GM20431 (cell line): ENCODE measurements around the gene MROH2A.

Source experiments
- in situ Hi-C: fragments of 300-500 bp; cut with MseI, MboI; formaldehyde crosslinking; loops from one replicate; pipeline ENCODE4 v1.15.0; 2020; ENCODE audit warnings: low sequenced_read_pairs; ENCODE audit not compliant: unreplicated experiment

MROH2A gene

DNA sequence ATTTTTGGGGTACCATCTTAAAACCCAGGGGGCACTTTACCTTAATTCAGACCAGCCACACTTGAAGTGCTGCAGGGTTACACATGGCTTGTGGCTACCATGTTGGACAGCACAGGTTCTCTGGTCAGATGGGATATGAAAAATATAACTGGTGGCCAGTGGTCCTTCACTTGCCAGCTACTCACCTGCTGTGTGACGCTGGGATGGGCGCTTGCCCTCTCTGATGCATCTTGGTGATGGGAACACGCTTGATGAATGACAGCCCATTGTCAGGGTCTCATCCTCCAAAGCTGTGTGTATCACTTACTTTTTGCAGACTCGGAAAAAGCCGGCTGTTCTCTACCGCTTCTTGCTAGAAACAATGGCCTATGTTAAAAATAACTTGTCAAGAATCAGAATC, 53.7 kb downstream of the MROH2A start:
- in situ Hi-C loops, result no loop called here

DNA sequence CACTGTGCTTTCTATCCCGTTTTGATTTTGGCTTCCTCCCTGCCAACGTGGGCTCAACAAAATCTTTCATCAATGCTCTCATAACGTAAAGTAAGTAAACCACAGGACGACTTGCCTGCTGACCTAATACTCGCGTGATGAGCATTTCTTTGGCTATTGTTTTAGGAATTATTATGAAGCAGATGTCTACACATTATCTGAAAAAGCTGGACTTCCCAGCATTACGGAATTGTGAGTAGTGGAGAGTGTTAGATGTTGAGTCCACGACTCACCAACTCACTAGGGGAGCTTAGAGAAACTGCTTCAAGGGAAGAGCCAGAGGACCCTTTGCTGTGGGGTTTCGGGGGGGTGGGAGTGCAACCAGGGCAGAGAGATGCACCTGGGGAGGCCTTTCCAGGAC, 54.3 kb downstream of the MROH2A start:
- in situ Hi-C loops, result no loop called here

DNA sequence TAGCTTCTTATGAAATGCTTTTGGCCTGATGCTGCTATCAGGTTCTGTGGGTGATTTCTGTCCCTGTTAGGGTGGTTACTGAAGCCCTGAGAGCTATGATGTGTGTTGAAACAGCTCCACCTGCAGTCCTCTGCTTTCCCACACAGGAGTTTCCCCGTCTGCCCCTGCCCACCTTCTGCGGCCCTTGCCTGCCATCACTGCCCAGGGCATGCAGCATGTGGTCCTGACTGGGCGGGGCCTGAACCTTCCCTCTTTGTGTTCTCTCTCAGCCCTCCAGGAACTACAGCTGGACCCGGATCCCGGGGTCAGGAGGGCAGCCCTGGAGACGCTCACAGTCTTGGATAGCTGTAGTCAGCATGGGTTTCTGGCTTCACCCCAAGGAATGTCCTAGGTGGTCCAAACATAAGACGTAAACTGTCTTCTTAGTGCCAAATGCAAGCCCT, 54.8 kb downstream of the MROH2A start:
- in situ Hi-C loops, result no loop called here

DNA sequence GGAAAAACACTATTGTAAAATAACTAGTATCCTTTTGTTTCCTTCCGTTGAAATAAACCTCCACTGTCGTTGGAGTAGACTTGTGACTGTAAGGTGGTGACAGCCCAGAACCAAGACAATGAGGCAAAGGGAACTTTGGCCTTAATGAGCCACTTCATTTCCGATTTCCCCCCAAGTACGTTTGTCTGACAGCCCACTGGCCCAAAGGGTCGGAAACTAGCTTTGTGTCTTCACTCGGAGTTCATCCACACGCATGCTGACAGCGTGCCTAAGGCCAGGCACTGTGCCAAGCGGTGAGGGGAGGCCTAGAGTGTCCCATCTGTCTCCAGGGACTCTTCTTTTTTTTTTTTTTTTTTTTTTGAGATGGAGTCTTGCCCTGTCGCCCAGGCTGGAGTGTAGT, 55.2 kb downstream of the MROH2A start:
- in situ Hi-C loops, result no loop called here

DNA sequence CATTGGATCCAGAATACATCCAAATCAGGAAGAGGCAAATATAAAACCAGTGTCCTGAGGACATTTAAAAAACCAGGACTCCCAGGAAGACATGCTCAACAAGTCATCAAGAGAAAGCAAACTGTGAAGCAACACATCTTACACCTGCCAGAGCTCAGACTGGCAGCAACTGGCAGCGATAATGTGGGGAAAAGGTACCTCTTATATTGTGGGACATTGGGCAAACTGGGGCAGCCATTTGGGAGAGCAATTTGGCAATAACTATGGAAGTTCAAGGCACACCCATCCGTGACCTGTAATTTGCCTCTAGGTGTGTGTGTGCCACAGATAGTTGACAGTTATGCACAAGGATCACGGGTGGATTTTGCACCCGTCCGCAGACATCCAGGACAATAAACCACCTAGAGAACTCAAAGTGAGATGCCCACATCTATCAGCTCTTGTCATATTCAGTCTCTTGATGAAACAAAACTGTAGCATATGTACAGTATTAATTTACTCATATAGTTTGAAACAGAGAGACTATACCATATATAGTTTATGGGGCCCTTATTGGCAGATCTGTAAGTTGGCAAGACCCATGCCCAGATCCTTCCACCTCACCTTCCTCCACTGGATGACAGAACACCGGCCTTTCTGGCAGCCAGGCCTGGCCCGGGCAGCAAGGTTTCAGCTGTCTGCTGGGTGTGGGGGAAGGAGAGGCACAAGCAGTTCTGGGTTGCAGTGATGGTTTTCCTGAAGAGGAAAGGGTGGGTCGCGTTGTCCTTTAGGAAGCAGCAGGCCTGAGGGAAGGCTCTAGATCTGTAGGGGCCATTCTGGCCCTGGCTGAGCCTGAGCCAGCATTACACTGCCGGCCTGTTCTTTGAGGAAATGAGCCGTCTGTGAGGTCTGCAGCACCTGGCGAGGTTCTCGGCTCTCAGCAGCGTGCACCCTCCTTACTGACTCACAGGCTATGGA, 57.4 kb downstream of the MROH2A start:
- in situ Hi-C loops, result no loop called here

DNA sequence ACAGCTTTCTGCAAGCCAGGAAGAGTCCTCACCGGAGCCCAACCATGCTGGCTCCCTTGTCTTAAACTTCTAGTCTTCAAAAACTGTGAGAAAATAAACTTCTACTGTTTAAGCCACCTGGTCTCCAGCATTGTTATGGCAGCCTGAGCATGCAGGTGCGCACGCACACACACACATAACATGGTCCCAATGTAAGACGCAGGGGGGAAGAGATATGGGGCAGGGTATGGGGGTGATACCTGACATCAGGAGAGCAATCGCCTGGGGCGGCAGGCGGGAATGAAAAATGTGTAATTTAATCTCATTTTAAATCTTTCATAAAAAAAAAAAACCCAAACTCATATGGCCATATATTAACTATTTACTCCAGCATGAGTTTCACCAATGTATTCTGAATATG, 58.2 kb downstream of the MROH2A start:
- in situ Hi-C loops, result no loop called here

DNA sequence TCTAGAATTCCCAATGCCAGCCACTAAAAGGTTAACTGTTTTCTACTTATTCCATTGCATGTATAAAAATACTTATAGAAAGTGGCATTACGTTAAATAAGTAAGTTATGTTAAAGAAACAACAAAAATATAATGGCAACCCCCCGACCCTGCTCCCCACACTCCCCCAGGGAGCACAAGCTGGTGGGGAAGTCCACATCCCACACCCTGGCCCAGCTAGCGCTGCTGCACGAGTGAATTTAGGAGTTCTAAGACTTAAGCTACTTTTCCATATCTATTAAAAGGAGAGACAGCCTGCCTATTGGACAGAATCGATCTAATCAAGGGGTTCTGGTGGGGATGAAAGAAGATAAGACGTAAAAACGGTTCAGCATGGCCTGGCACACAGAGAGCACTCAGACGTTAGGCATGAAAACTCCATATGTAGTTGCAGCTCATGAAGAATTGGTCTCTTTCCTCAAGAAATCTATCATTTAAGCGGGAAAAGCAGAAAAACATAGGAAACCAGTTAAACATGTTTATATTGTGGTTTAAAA, 59.6 kb downstream of the MROH2A start:
- in situ Hi-C loops, result no loop called here

DNA sequence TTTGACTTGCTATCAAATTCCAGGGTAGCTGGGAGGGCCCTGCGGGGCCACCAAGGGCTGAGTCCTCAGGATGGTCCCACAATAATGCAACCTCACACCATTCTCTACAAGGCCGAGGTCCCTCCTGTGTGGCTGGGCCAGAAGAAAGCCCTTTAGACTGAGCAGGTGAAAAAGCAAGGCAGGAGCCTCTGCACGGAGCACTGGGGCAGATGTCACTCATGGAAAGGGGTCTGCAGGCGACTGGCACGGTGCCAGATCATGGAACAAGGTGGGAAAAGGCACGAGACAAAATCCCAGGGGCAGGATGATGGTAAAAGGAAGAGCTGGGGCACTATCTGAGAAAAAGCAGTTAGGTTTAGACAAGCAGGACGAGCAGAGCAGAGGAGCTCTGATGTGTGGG, 60.1 kb downstream of the MROH2A start:
- in situ Hi-C loops, result no loop called here

DNA sequence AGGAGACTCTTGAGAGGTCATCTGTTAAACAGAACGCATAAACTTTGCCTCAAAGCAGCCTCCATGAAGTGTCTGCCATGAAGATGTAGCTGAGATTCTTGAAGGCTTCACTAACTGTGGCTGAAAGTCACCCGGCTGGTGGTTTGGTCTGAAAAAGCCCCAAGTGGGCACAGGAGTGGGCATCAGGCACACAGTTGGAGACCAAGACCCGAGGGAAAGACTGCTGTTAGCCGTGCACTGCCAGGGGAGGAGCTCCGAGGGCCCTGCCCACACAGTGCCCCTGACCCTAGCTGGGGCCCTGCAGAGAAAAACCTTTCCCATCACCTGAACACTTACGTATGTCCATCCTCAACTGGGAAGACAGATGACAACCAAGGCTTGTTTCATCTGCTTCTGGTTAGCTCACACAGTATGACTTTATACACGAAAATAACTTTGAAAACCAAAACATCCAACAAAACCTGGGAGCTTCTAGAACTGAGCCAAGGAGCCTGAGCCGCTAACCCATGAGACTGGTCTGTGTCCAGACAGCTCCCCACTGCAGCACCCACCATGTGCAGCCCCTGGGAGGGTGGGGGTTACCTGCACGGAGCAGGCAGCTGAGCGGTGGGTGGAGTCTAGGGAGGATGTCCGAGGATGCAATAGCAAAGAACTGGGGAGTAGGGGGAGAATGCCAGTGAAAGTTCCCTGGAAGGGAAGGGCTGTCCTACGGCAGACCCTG, 60.8 kb downstream of the MROH2A start:
- in situ Hi-C loops, result no loop called here

DNA sequence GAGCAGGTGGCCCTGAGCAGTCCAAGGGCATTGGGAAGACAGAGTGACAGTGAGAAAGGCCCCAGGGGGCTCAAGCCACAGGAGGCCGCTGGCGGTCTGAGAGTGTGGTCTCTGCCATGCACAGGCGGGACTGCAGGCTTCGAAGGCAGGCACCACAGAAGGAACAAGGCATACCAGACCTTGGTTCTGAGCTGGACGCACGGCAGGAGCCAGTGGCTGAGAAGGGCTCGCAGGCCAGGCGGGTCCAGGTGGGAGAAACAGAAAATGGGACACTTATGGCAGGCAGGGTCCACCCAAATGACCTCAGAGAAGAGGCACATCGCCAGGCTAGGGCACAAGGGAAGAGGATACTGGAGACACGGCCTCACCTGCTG, 61.3 kb downstream of the MROH2A start:
- in situ Hi-C loops, result no loop called here

DNA sequence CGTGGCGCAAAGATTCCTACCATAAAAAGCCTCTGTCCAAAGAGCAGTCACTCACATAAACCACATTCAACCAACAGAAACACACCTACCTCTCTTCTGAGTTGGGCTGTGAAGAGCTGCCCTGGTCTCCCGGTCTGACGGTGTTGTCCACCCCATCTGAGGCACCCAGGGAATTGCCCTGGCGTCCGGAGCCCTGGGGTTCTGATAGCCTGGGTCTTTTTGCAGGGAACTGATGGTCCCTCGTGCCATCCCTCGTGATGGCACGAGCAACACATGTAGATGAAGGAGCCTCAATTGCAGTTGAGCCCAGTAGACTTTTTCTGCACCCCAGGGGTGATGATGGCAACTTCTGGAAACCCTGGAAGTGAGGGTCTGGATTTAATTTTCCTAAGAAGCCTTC, 62.4 kb downstream of the MROH2A start:
- in situ Hi-C loops, result no loop called here

DNA sequence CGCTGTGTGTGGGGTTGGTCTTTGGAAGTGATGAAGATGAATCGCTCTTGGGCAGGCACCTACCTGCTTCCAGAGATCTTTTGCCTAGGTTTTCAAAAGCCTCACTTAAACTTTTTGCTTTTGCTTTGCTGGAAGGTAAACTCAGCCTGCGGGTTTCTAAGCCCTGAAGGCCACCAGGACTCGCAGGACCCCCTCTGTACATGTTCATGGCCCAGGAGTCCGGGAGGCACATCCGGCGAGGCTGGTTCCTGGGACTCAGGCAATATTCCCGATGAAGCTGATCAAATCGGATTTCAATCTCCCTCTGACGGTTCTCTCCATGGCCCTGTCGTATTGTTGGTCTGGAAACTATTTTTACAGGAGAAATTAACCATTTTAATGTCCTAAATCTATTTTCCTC, 63.1 kb downstream of the MROH2A start:
- in situ Hi-C loops, result no loop called here

DNA sequence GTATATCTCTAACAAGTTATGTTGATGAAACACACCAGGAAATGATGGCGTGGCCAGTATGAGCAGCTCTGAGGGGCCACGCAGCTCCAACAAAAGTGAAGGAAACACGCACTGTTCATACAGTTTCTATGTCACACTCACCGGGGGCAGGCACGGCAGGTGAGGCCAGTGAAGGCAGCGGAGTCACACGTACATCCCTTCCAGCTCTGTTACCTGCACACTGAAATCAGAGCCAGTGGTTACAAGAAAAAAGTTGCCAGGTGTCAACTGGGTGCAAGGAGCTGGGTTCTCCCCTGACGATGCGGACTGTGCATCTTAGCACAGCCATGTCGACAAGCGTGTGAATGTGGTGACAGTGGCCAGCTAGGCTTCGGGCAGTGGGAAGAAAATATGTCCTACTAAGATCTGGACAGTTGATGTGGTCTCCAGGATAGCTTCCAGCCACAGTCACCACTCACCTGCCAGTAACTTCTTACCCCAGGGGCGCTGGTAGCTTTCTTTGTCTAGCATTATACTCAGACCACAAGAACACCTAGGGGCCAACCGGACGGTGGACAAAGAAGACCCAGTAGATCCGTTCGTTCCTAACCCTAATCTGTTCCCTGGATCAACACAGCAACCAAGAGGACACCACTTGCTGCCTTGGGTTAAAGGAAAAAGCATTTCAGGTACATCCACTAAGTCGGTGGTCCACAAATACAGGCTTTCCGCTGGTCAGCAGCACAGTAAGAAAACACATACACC, 66.1 kb downstream of the MROH2A start:
- in situ Hi-C loops, result no loop called here

DNA sequence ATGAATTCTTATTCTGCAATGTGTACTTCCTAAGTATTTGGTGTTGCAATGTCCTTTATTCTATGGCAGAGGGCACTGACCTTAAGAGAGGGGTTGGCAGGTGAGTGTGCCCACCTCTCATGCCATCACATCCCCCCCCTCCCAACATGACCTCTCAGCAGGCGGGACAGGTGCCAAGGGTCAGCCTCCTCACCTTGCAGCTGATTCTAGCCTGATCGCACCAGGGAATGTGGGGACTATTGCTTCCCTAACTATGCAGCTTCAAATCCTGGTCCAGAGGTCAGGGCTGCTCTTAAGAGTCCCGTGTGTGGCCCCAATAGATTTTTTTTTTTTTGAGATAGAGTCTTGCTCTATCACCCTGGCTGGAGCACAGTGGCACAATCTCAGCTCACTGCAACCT, 66.7 kb downstream of the MROH2A start:
- in situ Hi-C loops, result no loop called here

DNA sequence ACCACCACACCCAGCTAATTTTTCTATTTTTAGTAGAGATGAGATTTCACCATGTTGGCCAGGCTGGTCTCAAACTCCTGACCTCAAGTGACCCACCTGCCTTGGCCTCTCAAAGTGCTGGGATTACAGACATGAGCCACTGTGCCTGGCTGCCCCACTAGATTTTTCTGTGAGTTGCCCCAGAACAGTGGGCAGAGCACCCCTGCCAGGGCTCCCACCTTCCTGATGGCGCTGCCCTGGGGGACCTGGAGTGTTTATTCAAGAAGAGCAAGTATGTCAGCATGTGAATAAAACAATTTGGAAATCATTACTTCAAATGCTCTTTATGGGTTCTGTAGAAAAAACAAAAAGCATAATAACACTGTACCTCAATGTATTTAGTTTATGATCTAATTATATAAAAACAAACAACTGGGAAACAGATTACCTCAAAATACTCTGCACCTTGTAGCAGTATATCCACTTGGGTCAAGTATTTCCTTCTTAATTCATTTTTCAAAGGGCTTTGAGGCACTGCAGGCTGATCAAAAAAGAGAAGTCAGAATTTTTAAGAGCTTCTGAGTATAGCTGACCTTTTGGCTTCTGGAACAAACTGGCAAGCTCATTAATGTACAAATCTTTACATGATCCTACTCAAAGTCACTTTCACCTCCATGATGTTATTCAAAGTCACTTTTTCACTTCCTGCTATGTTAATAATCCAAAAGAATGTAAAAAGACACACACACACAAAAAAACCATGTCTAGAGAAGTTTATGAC, 67.4 kb downstream of the MROH2A start:
- in situ Hi-C loops, result no loop called here

DNA sequence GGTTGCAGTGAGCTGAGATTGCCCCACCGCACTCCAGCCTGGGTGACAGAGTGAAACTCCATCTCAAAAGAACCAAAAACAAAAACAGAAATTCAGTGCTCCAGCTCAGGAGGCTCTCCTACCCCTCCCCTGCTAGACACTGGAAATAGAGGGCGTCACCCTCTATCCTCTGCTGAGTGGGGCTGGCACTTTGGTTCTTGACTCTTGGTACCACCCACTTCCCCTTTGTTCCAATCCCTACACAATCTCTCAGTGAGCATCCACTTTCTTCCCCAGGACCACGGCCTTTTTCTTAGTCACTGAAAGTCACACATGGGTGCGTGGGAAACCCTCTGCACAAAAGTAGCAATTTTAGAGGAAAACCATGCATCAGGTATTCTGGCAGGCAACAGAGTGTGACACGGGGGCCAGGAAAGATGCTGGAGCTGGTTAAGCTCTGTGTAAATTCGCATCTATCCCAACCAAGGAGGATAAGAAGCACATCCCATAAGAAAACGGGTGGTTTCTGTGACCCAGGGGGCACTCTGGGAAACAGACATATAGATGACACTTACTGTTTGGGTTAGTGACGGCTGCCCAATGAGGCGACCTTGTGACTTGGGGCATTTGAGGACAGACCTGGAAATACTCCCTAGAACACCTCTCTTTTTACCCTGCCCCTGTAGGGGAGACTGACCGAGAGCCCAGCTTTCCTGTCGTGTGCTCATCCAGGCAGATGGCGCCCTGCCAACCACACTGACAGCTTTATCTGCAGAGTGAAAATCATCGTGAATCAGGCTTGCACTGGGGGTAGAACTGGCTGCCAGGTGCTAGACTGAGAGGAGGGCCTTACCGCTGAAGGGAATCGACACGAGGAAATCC, 68.5 kb downstream of the MROH2A start:
- in situ Hi-C loops, result no loop called here

DNA sequence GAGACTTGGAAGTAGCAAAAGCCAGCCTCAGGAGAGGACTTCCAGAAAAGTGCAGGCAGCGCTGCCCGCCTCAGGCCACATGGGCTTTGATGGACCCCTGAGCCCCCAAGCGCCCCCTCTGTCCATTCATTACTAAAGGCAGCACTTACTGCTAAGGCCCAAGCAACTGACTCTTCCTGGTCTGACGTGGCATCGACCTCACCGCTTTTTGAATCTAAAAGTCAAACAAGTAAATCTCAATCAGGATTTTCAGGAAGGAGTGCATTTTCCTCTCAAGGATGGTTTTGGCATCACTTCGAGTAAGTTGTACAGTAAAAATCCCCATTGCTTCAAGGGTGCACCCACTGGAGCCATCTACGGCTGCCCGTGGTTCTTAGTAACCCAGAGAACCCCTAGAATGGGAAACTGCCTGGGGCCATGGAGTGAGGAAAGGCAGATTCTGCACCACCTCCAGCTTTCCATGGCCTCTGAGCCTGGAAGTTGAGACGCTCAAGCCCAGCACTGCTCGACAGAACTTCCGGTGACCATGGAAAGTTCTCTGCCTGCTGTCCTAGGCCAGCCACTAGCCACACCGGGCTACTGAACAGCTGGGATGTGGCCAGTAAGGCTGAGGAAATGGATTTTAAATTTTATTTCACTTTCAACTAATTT, 69.2 kb downstream of the MROH2A start:
- in situ Hi-C loops, result no loop called here

DNA sequence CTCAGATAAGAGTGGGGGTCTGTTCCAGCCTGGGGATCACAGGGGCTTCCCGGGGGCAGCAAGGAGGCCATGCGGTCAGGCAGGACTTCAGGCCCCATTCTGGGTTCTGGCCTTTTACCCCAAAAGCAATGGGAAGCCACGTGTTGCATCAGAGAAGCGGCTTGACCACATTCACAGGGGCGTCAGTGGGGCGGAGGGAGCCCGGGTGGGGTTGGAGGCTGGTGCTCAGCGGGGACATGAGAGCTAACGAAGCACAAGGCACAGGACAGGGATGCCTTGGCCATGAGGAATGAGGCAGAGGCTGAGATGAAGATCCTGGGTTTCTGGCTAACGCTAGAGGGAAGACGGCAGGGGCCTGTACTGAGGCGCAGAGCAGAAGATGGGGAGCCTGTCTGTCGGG, 70.1 kb downstream of the MROH2A start:
- in situ Hi-C loops, result no loop called here
